Kasumi-1 (cell line): ENCODE measurements around the gene APOO.
A peak's percentile ranks its signal among the peaks of the same experiment; 100 is the strongest.

Experiments used
- DNase-seq, 2 experiments: peaks; one replicate each; lab custom pipeline; 2025; lab: John Stamatoyannopoulos, UW

APOO gene

DNA sequence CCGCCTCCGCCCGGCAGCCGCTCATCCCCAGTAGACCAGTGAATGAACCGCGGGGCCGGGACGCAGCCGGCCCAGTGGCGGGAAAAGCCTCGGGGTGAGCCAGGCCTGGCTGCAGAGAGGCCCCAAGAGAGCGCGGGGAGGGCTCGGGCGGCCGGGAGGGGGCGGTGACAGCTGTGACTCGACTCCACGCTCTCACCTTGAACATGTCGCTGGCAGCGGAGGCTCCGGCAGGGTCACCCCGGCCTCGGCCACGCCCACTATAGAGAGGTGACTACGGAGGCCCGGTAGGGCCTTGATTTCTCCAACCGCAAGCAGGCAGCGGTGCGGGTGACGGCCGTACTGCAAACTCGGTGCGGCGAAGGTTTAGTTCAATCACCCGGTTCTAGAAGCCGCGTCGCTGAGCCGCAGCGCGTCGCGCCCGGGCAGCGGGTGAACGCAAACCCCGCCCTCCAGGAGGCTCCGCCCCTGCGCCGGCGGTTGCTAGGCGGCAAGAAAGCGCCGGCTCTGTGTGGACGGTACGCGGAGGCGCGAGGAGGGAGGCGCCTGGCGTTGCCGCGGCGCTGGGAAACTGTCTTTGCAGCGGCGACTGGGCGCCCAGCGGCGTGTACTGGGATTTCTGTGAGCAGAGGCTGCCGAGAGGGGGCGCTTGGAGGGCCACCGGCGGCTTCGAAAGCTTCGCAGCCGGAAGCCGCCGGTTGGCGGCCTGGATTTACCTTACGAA, at the start of gene APOO, which contains the start of gene CXorf58:
Gene APOO (minus strand): TSS at position 441 of the 721 bp plus-strand sequence. CDS start 236 bp downstream, at position 205.
Gene CXorf58 (plus strand): TSS at position 509 of the 721 bp plus-strand sequence. CDS start 2,297 bp downstream, outside the sequence.
- DNase-seq: peak; percentile 73 to 78

GRCh38 chrX:23954396-23954795, 46.7 kb upstream of the APOO start:
- no peak for DNase-seq

DNA sequence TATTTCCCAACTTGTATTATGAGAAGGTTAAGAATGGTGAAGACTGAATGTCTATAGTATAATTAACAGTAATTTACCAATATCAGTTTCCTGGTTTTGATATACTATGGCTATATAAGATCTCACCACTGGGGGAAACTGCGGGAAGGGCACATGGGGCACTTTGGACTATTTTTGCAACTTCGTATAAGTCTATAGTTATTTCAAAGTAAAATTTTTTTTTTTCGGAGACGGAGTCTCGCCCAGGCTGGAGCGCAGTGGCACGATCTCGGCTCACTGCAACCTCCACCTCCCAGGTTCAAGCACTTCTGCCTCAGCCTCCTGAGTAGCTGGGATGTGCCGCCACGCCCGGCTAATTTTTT, 46.2 kb upstream of the APOO start:
- DNase-seq: peak; percentile 15 to 23

- DNase-seq: peak; percentile 65 to 69
Measured at GRCh38 chrX:23952984-23953907, 45.5 kb upstream of the APOO start.

- DNase-seq: no peak
Measured at GRCh38 chrX:23952391-23952790, 44.7 kb upstream of the APOO start.

DNA sequence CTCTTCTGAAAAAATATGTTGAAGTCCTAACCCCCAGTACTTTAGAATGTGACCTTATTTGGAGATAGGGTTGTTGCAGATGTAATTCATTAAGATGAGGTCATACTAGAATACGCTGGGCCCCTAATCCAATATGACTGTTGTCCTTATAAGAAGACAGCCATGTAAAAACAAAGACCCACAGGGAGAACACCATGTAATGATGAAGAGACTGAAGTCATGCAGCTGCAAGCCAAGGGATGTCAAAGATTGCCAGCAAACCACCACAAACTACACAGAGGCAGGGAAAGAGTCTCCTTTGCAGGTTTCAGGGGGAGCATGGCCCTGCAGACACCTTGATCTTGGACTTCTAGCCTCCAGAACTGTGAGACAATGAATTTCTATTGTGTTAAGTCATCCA, 37.5 kb upstream of the APOO start:
- DNase-seq: no peak

DNA sequence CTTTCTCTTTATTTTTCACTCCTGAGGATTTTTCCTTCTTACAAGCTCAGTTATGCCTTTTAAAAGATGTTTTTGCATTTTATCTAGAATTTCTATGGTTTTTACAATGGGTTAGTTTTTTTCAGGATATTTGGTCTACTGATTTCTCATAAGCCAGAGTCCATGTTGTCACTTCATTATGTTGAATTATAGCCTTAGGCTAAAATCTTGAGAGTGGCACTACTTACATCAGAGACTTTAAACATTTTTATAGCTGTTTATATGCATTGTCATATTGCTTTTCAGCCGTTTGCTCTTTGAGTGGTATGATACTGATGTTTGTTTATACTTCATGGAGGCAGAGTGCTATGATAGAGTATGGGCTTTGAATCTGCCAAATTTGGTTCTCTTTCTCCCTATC, 36.5 kb upstream of the APOO start:
- no peak for DNase-seq

DNA sequence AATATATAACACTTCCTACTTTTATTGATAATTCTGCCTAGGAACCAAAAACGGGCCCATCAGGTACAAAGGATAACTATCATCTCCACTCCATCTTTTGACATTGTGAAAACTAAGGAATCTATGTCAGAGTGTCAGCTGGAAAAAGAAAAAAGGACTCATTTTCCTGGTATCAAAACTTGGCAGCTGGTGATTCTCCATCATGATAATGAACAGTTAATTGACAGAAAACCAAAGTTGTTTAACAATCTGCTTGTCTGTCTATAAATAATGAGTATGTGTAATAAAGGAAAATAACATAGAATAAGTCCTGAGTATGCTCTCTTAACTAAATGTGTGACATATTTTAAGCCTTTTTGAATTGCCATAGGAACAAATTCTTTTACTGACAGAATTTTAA, 31.5 kb upstream of the APOO start:
- no peak for DNase-seq

- no peak for DNase-seq
Measured at GRCh38 chrX:23938690-23939089, 31.0 kb upstream of the APOO start.

DNA sequence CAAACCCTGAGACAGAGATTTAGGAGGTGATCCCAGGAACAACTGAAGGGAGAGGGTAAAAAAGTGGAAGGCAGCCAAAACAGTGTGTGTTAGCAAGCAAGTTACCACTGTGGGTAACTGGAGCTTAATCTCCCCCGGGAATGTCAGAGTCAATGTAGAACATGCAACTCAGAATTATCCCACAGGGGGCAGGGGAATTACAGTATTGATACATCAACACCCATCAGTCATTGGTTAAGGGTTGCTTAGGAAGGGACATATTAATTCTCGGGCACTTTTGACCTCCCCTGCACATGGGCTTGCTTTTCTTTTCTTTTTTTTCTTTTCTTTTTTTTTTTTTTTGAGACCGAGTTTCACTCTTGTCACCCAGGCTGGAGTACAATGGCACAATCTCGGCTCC, 29.4 kb upstream of the APOO start:
- no peak for DNase-seq

DNA sequence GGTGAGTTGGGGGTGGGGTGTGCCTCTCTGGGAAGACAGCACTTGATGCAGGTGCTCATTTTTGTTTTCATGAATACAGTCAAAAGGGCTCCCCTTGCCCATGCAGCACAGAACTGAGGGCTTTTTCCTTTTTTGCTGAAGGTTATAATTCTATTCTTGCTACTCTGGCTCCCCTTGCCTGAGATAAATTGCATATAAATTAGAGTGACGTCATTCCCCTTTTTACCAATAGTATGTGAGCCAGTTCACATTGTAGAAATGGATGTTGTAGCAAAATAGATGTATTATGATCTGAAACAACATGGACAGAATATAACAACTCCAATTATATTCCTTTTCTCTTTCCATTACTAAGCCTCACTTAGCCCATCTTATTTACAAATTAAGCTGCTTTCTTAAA, 28.4 kb upstream of the APOO start:
- DNase-seq: no peak

DNA sequence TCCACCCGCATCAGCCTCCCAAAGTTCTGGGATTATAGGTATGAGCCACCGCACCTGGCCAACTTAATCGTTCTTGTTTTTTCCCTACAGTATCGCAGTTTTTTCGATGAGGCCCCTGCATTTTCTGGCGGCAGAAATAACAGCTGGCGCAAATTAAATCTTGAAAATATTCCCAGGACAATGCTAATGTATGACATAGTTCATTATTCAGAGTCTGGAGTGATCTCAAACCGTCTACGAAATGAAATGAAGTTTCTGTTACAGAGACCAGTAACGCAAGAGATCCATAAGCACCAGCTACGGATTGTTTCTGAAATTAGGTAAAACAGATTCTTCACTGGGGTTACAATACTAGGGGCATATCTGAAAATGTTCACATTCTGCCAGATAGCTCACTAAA, 27.4 kb upstream of the APOO start:
- DNase-seq: no peak

DNA sequence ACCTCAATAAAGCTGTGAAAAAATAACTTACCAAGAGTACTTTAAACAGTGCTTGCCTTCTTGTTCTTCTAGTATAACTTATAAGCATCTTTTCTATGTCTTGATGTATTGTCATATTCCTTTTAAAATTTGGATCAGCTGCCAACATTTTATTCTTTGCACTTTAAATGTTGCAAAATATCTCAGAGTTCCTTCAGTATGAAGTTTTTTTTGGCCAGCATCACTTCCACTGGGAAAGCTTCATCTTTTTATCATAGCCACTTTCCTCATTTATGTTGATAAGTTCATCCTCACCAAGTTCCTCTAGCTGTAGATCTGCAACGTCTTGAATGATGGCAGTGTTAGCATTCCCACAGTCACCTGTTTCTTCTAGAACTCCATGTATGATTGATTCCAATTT, 24.3 kb upstream of the APOO start:
- DNase-seq: no peak

GRCh38 chrX:23930894-23931604, 23.3 kb upstream of the APOO start:
- peak; percentile 27 to 31 for DNase-seq

GRCh38 chrX:23926015-23926414, 18.3 kb upstream of the APOO start:
- no peak for DNase-seq

- DNase-seq: no peak
Measured at GRCh38 chrX:23919706-23920320, 12.1 kb upstream of the APOO start.

- DNase-seq: no peak
Measured at GRCh38 chrX:23919148-23919547, 11.4 kb upstream of the APOO start.

DNA sequence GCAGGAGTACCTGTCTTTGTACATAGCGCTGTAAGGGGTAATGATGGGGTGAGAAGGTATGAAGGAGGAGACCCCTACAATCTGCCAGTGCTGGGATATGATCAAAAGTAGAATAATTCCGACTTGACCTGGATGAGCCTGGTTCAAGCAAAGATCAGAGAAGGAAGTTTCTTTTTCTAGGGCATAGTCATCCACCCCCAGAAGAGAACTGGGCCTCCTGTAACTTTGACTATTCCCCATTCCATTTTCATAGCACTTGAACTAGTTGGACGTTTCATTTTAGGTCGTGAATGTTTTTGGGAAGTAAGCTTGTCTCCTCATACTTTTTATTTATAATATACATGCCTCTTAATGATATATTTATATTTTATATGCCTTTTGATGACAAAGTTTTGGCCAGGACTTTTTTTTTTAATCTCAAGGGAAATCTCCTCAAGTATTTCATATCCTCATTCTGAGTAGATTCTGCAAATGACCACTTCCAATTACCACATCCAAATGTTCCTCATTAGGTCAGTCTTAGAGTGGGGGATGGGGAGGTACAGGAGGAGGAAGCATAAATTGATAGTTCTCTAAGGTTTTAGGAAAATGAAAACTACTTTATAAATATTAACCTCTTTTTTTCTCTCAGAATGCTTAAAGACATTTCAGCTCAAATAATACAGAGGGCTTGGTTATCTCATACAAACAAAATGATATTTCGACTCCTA, 3.5 kb upstream of the APOO start:
- DNase-seq: no peak

DNA sequence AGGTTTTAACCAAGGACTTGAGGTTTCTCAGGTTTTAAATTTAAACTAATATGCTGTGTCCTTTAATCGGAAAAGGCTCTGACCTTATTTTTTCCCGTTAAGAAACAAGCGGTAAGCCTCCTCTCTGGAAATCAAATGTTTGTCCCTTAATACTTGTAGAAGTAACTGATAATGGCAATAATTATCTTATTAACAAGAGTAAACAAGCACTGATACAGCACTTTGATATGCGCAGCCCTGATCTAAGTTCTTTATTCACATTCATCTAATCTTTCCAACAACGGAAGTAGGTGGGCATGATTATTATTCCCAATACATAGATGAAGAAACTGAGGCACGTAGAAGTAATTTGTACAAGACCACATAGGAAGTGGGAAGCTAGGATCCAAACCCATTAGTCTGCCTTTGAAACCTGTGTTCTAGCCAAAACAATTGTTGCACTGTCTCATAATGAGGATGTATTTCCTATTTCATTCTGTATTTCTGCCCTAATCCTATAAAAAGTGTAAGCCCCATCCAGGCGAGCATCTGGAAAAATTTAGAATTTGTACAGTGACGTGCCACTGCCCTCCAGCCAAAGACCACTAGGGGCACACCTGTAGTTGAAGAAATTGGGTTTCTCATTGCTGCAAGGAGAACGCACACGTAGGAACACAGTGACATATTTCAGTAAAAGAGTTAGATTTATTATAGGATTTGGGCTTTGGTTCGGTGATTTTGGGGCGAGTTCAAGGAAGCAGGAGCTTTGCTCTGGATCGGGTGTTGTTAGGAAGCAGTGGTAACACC, 674 bp upstream of the APOO start:
- no peak for DNase-seq

DNA sequence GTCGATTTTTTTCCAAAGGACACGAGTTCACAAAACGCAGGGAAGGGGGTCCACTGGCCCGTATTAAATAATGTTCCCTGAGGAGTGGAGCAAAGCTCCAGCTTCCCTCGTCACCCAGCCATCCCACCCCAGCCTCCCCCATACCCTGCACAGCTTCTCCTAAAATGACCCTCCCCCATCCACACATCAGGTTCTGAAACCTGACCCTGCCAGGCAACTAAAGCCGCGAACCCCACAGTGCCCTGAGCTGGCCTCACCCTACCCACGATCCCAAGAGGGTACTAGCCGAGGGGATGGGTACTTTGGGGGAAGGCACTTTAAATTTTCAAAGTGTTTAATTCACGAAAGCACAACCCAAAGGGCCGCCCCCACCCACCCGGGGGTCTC, 634 bp downstream of the APOO start:
- no peak for DNase-seq

- no peak for DNase-seq
Measured at GRCh38 chrX:23904096-23904495, 3.6 kb downstream of the APOO start.
